HG03060 (cell line): Measurements from ENCODE around the gene STOML1.

Source experiments
- ATAC-seq: cut with Tn5 transposase; IDR thresholded peaks from one replicate; pipeline ENCODE4 v1.9.1; 2021; ENCODE audit warnings: low read depth, moderate number of reproducible peaks; ENCODE audit not compliant: unreplicated experiment

Gene STOML1

GRCh38 chr15:73991726-73992593 is at the start of gene STOML1:
Gene STOML1 (minus strand): TSS chr15:73992295. CDS start chr15:73992223, 72 bp downstream.
- peak; percentile 36 for ATAC-seq

- ATAC-seq: no peak
Observed at GRCh38 chr15:74041311-74041756, 49.2 kb upstream of the STOML1 start.

GRCh38 chr15:74040109-74040850 is 48.2 kb upstream of the STOML1 start:
- ATAC-seq: no peak

GRCh38 chr15:74039656-74040010 is 47.5 kb upstream of the STOML1 start:
- no peak for ATAC-seq

GRCh38 chr15:74038707-74039655 is 46.9 kb upstream of the STOML1 start:
- no peak for ATAC-seq

- ATAC-seq: no peak
Observed at GRCh38 chr15:74037171-74038117, 45.3 kb upstream of the STOML1 start.

GRCh38 chr15:74036271-74037170 is 44.4 kb upstream of the STOML1 start:
- no peak for ATAC-seq

- no peak for ATAC-seq
Observed at GRCh38 chr15:74035121-74036017, 43.3 kb upstream of the STOML1 start.

GRCh38 chr15:74034206-74034755 is 42.2 kb upstream of the STOML1 start:
- ATAC-seq: no peak

GRCh38 chr15:74032606-74033561 is 40.8 kb upstream of the STOML1 start:
- ATAC-seq: no peak

- no peak for ATAC-seq
Observed at GRCh38 chr15:74032046-74032445, 40.0 kb upstream of the STOML1 start.

- ATAC-seq: no peak
Observed at GRCh38 chr15:74028646-74029045, 36.6 kb upstream of the STOML1 start.

- ATAC-seq: no peak
Observed at GRCh38 chr15:74027688-74028087, 35.6 kb upstream of the STOML1 start.

- no peak for ATAC-seq
Observed at GRCh38 chr15:74025436-74025835, 33.3 kb upstream of the STOML1 start.

GRCh38 chr15:74024687-74025086 is 32.6 kb upstream of the STOML1 start:
- ATAC-seq: no peak
